ENCODE measurements around the gene HPDL. TPM values are rescaled to one million over a fixed set of nuclear protein-coding genes. Genes with fewer than 3 reads are reported as not detected.

Gene HPDL
- total RNA-seq, 1 experiment from 2014 or later = 8.4 TPM

DNA sequence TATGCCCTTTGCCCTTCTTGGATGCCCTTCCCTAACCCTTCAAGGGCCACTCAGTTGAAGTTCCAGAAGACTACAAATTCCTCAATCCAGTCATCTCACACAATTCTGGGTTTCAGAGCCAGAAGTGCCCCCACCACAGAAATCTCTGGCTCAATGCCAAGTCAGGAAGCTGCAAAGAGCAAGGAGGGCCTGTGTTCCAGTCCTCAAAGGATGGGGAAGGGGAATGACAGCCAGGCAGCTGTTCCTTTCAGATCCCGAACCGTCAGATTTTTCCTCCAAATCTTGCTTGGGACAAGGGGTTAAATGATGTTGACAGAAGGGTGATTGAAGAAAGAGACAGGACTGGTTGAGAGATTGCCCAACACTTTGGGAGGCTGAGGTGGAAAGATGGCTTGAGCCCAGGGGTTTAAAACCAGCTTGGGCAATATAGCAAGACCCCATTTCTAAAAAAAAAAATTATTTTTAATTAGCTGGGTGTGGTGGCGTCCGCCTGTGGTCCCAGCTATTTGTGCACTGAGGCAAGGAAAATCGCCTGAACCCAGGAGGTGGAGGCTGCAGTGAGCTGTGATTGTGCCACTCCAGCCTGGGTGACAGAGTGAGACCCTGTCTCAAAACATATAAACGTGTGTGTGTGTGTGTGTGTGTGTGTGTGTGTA, 716 bp upstream of the HPDL start:
- H3K4me1 Mint-ChIP-seq (ENCODE audit: low read depth, unreplicated experiment) = peaks cover 22% of the 10 kb centered on the region
- peak overlapping the region; percentile 72 for H3K4me3 Mint-ChIP-seq (ENCODE audit: low read depth, unreplicated experiment)
- H3K36me3 Mint-ChIP-seq (ENCODE audit: insufficient read depth, unreplicated experiment) = peaks cover 38% of the 10 kb centered on the region
- DNase-seq = no peak
- CTCF ChIA-PET = interaction anchor here (0.6 to 2.9 kb wide), 4 partner anchors 14 to 1002 kb away, joined by 3 to 10 read pairs (median 8); partner anchors contain the start of genes MUTYH and TOE1
- H3K27me3 Mint-ChIP-seq (ENCODE audit: unreplicated experiment) = no peaks in the 10 kb centered on the region
- peak overlapping the region; percentile 33 for H3K27ac Mint-ChIP-seq (ENCODE audit: unreplicated experiment)
- no TSS peak for BruUV-seq (replicated peaks)
- intact Hi-C loops (cut with micrococcal nuclease; ENCODE audit: unreplicated experiment) = no loop called here
- TF ChIP-seq, protein P1, sequence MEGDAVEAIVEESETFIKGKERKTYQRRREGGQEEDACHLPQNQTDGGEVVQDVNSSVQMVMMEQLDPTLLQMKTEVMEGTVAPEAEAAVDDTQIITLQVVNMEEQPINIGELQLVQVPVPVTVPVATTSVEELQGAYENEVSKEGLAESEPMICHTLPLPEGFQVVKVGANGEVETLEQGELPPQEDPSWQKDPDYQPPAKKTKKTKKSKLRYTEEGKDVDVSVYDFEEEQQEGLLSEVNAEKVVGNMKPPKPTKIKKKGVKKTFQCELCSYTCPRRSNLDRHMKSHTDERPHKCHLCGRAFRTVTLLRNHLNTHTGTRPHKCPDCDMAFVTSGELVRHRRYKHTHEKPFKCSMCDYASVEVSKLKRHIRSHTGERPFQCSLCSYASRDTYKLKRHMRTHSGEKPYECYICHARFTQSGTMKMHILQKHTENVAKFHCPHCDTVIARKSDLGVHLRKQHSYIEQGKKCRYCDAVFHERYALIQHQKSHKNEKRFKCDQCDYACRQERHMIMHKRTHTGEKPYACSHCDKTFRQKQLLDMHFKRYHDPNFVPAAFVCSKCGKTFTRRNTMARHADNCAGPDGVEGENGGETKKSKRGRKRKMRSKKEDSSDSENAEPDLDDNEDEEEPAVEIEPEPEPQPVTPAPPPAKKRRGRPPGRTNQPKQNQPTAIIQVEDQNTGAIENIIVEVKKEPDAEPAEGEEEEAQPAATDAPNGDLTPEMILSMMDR (IDR thresholded peaks at IDR 0.05; ENCODE audit: unreplicated experiment) = no peak
- H3K9me3 Mint-ChIP-seq (ENCODE audit: low read depth, unreplicated experiment) = no peaks in the 10 kb centered on the region

DNA sequence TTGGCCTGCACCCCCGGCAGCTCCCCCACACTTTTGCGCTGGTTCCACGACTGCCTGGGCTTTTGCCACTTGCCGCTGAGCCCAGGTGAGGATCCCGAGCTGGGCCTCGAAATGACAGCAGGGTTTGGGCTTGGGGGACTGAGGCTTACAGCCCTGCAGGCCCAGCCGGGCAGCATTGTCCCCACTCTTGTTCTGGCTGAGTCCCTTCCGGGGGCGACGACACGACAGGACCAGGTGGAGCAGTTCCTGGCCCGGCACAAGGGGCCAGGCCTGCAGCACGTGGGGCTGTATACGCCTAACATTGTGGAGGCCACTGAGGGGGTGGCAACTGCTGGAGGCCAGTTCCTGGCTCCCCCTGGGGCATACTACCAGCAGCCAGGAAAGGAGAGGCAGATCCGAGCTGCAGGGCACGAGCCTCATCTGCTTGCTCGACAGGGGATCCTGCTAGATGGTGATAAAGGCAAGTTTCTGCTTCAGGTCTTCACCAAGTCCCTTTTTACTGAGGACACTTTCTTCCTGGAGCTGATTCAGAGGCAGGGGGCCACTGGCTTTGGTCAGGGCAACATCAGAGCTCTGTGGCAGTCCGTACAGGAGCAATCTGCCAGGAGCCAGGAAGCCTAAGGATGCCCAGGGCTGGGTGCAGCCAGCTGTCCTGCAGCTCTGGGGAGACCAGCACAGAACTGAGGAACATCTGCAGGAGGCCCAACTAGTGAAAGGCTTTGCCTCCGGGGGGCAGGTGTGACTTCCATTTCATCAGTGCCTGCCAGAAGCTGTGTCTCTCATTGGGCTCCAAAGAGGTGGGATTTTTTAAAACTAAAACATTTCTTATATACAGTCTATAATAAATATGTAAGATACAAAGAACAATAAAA, 1.2 kb downstream of the HPDL start:
- peak overlapping the region; percentile 27 for H3K27ac Mint-ChIP-seq (ENCODE audit: unreplicated experiment)
- intact Hi-C loops (cut with micrococcal nuclease; ENCODE audit: unreplicated experiment) = no loop called here
- H3K4me1 Mint-ChIP-seq (ENCODE audit: low read depth, unreplicated experiment) = peaks cover 22% of the 10 kb centered on the region
- H3K4me3 Mint-ChIP-seq (ENCODE audit: low read depth, unreplicated experiment) = peak overlapping the region; percentile 72
- BruUV-seq (replicated peaks) = no TSS peak
- CTCF ChIA-PET = interaction anchor here (2.7 to 2.9 kb wide), 2 partner anchors 12 to 25 kb away, joined by 10 read pairs; partner anchors contain the start of genes MUTYH and TOE1
- DNase-seq = peak; percentile 28
- peaks cover 38% of the 10 kb centered on the region for H3K36me3 Mint-ChIP-seq (ENCODE audit: insufficient read depth, unreplicated experiment)
- no peaks in the 10 kb centered on the region for H3K9me3 Mint-ChIP-seq (ENCODE audit: low read depth, unreplicated experiment)
- H3K27me3 Mint-ChIP-seq (ENCODE audit: unreplicated experiment) = no peaks in the 10 kb centered on the region
- TF ChIP-seq, protein P1 (IDR thresholded peaks at IDR 0.05; ENCODE audit: unreplicated experiment) = no peak

DNA sequence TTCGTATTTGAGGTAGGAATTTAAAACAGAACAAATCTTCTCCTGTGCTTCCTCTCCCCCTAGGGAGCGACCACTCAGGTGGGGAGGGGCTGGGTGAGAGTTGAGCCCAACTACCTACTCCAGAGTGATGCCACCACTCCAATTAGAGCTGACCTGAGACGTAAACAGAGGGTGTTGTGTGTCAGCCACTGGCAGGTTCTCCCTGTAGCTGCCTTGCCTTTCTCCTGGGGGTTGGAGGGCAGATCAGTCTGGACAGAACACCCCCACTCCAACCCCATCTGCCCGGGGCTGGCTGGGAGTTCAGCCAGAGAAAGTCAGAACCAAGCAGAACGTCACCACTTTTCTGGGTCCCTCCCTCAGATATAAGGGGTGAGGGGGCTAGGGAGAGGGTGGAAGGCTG, 2.0 kb downstream of the HPDL start:
- H3K27ac Mint-ChIP-seq (ENCODE audit: unreplicated experiment) = no peak overlapping the region
- no peaks in the 10 kb centered on the region for H3K9me3 Mint-ChIP-seq (ENCODE audit: low read depth, unreplicated experiment)
- H3K4me3 Mint-ChIP-seq (ENCODE audit: low read depth, unreplicated experiment) = peak overlapping the region; percentile 72
- no TSS peak for BruUV-seq (replicated peaks)
- DNase-seq = no peak
- intact Hi-C loops (cut with micrococcal nuclease; ENCODE audit: unreplicated experiment) = no loop called here
- H3K27me3 Mint-ChIP-seq (ENCODE audit: unreplicated experiment) = no peaks in the 10 kb centered on the region
- H3K36me3 Mint-ChIP-seq (ENCODE audit: insufficient read depth, unreplicated experiment) = peaks cover 38% of the 10 kb centered on the region
- CTCF ChIA-PET = interaction anchor here (1.2 to 2.9 kb wide), 2 partner anchors 11 kb away, joined by 9 to 10 read pairs; partner anchors contain the start of genes MUTYH and TOE1
- TF ChIP-seq, protein P1 (IDR thresholded peaks at IDR 0.05; ENCODE audit: unreplicated experiment) = no peak
- peaks cover 22% of the 10 kb centered on the region for H3K4me1 Mint-ChIP-seq (ENCODE audit: low read depth, unreplicated experiment)

DNA sequence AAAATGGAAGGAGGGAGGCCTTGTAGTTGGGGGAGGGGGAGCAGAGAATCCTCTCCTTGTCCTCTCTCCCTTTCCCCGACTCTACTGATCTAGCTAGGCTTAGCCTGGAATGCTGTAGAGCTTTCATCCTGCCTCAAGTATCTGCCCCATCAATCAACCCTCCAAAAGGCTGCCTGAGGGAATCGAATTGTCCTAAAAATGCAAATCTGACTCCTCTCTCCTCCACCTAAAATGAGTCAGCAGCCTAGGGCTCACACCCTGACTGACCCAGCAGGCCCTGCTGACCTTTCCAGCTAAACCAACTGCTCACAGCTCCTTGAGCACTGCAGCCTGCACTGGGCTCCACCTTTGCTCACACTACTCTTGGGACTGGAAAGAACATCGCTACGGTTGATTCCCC, 2.8 kb downstream of the HPDL start:
- CTCF ChIA-PET = interaction anchor here (0.7 to 1.2 kb wide), 2 partner anchors 10 to 847 kb away, joined by 5 to 9 read pairs; partner anchors contain the start of genes MUTYH and TOE1
- peaks cover 38% of the 10 kb centered on the region for H3K36me3 Mint-ChIP-seq (ENCODE audit: insufficient read depth, unreplicated experiment)
- TF ChIP-seq, protein P1 (IDR thresholded peaks at IDR 0.05; ENCODE audit: unreplicated experiment) = no peak
- no peaks in the 10 kb centered on the region for H3K9me3 Mint-ChIP-seq (ENCODE audit: low read depth, unreplicated experiment)
- H3K27me3 Mint-ChIP-seq (ENCODE audit: unreplicated experiment) = no peaks in the 10 kb centered on the region
- H3K27ac Mint-ChIP-seq (ENCODE audit: unreplicated experiment) = no peak overlapping the region
- intact Hi-C loops (cut with micrococcal nuclease; ENCODE audit: unreplicated experiment) = no loop called here
- no TSS peak for BruUV-seq (replicated peaks)
- no peak overlapping the region for H3K4me3 Mint-ChIP-seq (ENCODE audit: low read depth, unreplicated experiment)
- peaks cover 22% of the 10 kb centered on the region for H3K4me1 Mint-ChIP-seq (ENCODE audit: low read depth, unreplicated experiment)
- no peak for DNase-seq
